ENCODE measurements around the gene C14orf132.

C14orf132 gene

GRCh38 chr14:96122496-96122895 lies 83.3 kb downstream of the C14orf132 start:
- no peak for DNase-seq

DNA sequence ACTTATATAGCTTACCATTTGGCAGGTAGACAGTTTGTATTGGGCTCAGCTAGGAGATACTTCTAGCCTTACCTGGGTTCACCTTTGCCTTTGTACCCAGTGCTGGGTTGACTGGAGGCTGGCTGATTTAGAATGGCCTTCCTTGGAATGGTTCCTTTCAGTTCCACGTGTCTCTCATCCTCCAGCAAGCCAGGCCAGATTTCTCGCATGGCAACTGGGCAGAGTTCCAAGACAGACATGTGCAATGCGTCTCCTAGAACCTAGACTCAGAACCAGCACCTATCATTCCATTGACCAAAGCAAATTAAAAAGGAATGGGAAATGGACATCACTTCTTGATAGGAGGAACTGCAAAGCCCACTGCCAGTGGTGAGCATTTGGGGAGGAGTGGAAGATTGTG lies 86.4 kb downstream of the C14orf132 start:
- DNase-seq, result no peak

DNA sequence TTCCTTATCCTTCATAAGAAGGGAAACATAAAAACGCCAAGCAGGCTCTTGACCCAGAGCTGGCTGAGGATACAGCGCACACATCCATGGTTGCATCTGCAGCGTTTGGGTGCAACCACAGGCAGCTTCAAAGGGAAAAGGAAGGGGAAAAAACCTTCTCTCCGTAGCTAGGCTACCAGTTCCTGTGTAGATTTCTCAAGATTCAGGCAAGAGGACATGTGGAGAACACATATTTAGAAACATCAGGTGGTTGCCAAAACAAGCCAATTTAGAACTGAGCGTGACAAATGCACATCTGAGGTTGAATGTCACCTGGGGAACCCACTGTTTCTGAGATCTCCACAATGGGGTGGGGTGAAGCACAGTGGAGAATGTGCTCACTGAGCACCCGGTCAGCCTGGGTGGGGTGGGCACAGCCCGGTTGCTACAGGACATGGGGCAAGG lies 87.2 kb downstream of the C14orf132 start:
- DNase-seq, result no peak

- no peak for DNase-seq
Observed at GRCh38 chr14:96126783-96127271, 87.7 kb downstream of the C14orf132 start.

DNA sequence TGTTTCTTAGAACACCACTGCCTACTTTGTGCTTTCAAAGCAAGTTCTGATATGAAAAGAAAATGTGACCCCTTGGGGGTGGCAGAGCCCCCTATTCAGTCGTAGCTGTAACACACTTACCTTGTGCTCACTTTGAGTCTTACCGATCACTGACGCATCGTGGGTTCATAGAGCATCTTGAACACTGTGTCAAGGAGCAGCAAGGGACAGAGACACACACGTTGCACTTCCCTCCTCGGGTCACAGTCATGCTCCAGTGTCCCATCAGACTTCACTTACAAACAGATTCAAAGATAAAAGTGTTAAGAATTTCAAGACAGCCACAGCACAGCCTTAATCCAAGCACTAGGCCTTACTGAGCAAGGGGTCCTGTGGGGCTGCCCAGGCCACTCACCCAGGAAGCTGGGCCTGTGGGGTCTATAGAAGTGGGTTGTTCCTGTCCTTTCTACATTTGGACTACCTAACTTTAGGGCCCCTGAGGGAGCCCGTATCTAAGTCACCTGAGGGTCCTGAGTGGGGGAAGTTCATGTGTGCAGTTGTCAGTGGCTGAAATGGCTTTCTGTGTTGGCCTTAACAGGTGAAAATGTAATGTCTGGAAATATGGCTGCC lies 90.1 kb downstream of the C14orf132 start:
- DNase-seq, result no peak

- no peak for DNase-seq
Observed at GRCh38 chr14:96130391-96130790, 91.2 kb downstream of the C14orf132 start.

GRCh38 chr14:96130854-96131253 lies 91.7 kb downstream of the C14orf132 start:
- DNase-seq, result no peak

DNA sequence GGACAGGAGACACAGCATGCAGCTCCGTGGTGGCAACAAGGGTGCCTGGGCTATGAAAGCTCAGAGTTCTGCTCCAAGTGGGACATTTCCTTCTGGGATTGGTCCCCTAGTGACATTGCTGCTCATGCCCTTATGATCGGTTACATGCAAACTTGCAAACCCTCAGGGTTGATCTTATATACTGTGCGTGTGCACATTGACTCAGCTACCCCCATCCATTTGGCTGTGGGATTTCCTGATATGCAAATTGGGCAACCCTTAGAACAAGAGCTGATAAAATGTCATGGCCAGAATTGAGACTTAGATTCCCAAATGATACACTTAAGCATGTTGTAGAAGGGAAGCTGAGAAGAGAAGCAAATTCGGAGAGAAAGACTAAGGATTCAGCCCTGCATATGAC lies 92.7 kb downstream of the C14orf132 start:
- no peak for DNase-seq

GRCh38 chr14:96134508-96134907 lies 95.3 kb downstream of the C14orf132 start:
- DNase-seq, result no peak

GRCh38 chr14:96135285-96135684 lies 96.1 kb downstream of the C14orf132 start:
- DNase-seq, result no peak

GRCh38 chr14:96136371-96137005 lies 97.3 kb downstream of the C14orf132 start:
- DNase-seq, result no peak

DNA sequence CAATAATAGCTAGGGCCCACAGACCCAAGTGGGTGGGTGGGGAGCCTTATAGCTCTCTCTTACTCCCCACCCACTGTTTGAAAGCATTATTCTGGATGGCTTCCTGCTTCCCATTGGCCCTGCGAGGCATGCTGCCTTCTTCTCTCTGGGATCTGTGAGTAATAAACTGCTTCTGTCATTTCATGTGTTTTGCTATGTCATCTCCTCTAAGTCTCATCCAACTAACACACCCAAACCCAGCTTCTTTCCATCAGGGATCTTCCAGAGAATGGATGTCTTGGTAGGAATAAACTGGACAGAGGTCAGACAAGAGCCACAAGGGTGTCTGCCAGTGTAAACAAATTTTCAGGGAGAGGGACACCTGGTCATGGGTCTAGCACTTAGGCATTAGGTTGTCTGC lies 99.1 kb downstream of the C14orf132 start:
- DNase-seq, result no peak

GRCh38 chr14:96139169-96139568 lies 100.0 kb downstream of the C14orf132 start:
- DNase-seq, result no peak

DNA sequence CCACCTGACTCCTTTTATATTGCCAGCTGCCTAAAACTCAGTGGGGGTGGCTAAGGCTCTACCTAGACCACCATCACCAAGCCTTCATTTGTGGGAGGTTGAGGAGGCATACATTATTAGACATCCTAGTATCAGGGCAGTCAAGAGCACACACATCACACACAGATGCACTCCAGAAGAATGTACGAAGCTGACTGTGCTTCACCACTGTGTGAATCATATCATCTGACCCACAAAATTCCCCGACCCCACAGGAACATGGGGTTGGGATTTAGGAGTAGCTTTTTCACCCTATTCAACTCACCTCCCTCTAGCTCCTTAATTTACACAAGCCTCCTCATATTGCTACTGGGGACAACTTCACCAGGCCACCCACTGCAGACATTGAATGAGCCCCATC lies 100.7 kb downstream of the C14orf132 start:
- no peak for DNase-seq

DNA sequence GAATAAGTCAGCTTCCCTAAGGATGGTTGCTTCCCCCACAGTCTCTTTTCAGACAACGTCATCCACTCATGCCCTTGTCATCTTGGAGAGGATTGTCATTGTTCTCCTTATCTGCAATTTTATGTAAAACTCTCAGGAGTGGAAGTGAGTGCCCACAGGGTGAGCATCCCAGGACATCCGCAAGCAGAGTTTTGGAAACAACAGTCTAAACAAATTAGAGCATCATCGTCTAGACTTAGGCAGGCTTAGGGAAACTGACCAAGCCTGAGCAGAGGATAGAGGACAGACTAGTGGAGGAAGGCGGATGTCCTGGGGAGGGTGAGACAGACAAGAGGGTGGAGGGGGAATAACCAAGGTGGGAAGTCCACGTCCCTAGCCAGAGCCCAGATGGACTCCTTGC lies 101.8 kb downstream of the C14orf132 start:
- no peak for DNase-seq

Measured in activated CD4-positive, CD25-positive, alpha-beta regulatory T cell treated with anti-CD3 and anti-CD28 coated beads, Interleukin-2, amount 50 U/mL, for 72 hours (primary cell).